ENCODE results near the gene NBEA. TPM values are rescaled to one million over a fixed set of nuclear protein-coding genes. Genes with fewer than 3 reads are reported as not detected.
A peak's percentile ranks its signal among the peaks of the same experiment; 100 is the strongest.

Gene NBEA
- polyA plus RNA-seq, 1 experiment: 1.3 TPM

- no peak for DNase-seq (ENCODE audit: low read depth, low spot score)
- POLR2A ChIA-PET: no interaction called here
Measured at GRCh38 chr13:34939771-34940170, 2.3 kb upstream of the NBEA start.

GRCh38 chr13:34941436-34941834 lies 635 bp upstream of the NBEA start:
- TF ChIP-seq CTCF (IDR thresholded peaks at IDR 0.05; ENCODE audit: low read depth, low read length): no peak
- Histone ChIP-seq H3K4me3 (ENCODE audit: low read depth, low read length) (no peak overlapping the region), H3K27ac (ENCODE audit: low read depth, low read length) (no peak overlapping the region), H3K27me3 (ENCODE audit: control insufficient read depth, insufficient read depth, low read length) (peaks cover 18% of the 10 kb centered on the region), H3K9me3 (ENCODE audit: control insufficient read depth, insufficient read depth, low read length) (no peaks in the 10 kb centered on the region; the same call in 1 of the 2 replicates)
- CTCF ChIA-PET: interaction anchor here (0.7 kb wide), 1 partner anchor 721 kb away, joined by 4 read pairs; no protein-coding TSS in a partner anchor
- POLR2A ChIA-PET: no interaction called here
- no peak for DNase-seq (ENCODE audit: low read depth, low spot score)

More at GRCh38 chr13:34939771-34940170, 2.3 kb upstream of the NBEA start:
- TF ChIP-seq CTCF (IDR thresholded peaks at IDR 0.05; ENCODE audit: low read depth, low read length): no peak
- Histone ChIP-seq H3K9me3 (ENCODE audit: control insufficient read depth, insufficient read depth, low read length) (no peaks in the 10 kb centered on the region; the same call in 1 of the 2 replicates), H3K27me3 (ENCODE audit: control insufficient read depth, insufficient read depth, low read length) (peaks cover 18% of the 10 kb centered on the region), H3K4me3 (ENCODE audit: low read depth, low read length) (no peak overlapping the region), H3K27ac (ENCODE audit: low read depth, low read length) (no peak overlapping the region)
- CTCF ChIA-PET: interaction anchor here (0.7 kb wide), 1 partner anchor 21 kb away, joined by 3 read pairs; no protein-coding TSS in a partner anchor

DNA sequence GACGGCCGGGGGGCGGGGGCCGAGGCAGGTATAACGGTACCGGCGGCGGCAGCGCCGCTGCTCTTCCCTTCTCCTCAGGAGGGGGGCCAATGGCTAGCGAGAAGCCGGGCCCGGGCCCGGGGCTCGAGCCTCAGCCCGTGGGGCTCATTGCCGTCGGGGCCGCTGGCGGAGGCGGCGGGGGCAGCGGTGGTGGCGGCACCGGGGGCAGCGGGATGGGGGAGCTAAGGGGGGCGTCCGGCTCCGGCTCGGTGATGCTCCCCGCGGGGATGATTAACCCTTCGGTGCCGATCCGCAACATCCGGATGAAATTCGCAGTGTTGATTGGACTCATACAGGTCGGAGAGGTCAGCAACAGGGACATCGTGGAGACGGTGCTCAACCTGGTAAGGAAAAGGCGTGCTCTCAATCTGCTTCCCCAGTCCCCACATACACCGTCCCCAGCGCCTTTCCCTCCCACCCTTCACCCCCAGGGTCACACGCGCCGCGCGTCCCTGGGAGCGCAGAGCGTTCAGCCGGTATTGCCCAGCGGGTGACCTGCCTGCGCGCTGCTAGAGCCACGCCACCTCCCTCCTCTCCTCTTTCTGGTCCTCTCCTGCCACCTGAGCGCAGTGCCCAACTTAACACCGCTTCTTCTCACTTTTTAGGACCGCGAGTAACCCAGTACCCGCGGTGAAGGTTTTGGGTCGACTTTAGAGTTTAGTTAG lies 814 bp downstream of the NBEA start:
- Histone ChIP-seq H3K9me3 (ENCODE audit: control insufficient read depth, insufficient read depth, low read length) (no peaks in the 10 kb centered on the region; the same call in 1 of the 2 replicates), H3K4me3 (ENCODE audit: low read depth, low read length) (peak overlapping the region; percentile 77), H3K27me3 (ENCODE audit: control insufficient read depth, insufficient read depth, low read length) (peaks cover 18% of the 10 kb centered on the region), H3K27ac (ENCODE audit: low read depth, low read length) (no peak overlapping the region)
- POLR2A ChIA-PET: no interaction called here
- CTCF ChIA-PET: no interaction called here
- TF ChIP-seq CTCF (IDR thresholded peaks at IDR 0.05; ENCODE audit: low read depth, low read length): no peak
- DNase-seq (ENCODE audit: low read depth, low spot score): no peak

GRCh38 chr13:34943436-34944273 lies 1.6 kb downstream of the NBEA start:
- H3K9me3 ChIP-seq (ENCODE audit: control insufficient read depth, insufficient read depth, low read length): no peaks in the 10 kb centered on the region; the same call in 1 of the 2 replicates
- DNase-seq (ENCODE audit: low read depth, low spot score): no peak
- peaks cover 18% of the 10 kb centered on the region for H3K27me3 ChIP-seq (ENCODE audit: control insufficient read depth, insufficient read depth, low read length)
- H3K27ac ChIP-seq (ENCODE audit: low read depth, low read length): no peak overlapping the region
- no peak for TF ChIP-seq CTCF (IDR thresholded peaks at IDR 0.05; ENCODE audit: low read depth, low read length)
- CTCF ChIA-PET: no interaction called here
- peak overlapping the region; percentile 77; the same call in 1 of the 2 replicates for H3K4me3 ChIP-seq (ENCODE audit: low read depth, low read length)
- POLR2A ChIA-PET: no interaction called here

GRCh38 chr13:34944274-34944634 lies 2.2 kb downstream of the NBEA start:
- ChIA-PET CTCF (no interaction called here), POLR2A (no interaction called here)
- no peak for DNase-seq (ENCODE audit: low read depth, low spot score)
- H3K9me3 ChIP-seq (ENCODE audit: control insufficient read depth, insufficient read depth, low read length): no peaks in the 10 kb centered on the region; the same call in 1 of the 2 replicates
- no peak overlapping the region for H3K4me3 ChIP-seq (ENCODE audit: low read depth, low read length)
- peaks cover 18% of the 10 kb centered on the region for H3K27me3 ChIP-seq (ENCODE audit: control insufficient read depth, insufficient read depth, low read length)
- no peak for TF ChIP-seq CTCF (IDR thresholded peaks at IDR 0.05; ENCODE audit: low read depth, low read length)
- H3K27ac ChIP-seq (ENCODE audit: low read depth, low read length): no peak overlapping the region

All from AG04450 (cell line).